AG09319 (cell line): ENCODE data around the gene PLCL1.

Experiments used
- DNase-seq: peaks from one replicate; pipeline ENCODE4 v3.0.0-alpha.2; 2010; ENCODE audit warnings: low read depth; ENCODE audit errors: extremely low read depth
- CTCF ChIP-seq: IDR thresholded peaks from 2 replicates; pipeline ENCODE4 v1.5.1; 2011; ENCODE audit warnings: low read depth, mild to moderate bottlenecking, inconsistent platforms, low read length, moderate library complexity

The PLCL1 gene

GRCh38 chr2:197784956-197785941, 19.1 kb upstream of the PLCL1 start, which contains the start of gene BOLL:
BOLL (minus strand) TSS chr2:197785319; CDS start chr2:197781850, 3,469 bp downstream.
- no peak for TF ChIP-seq CTCF
- no peak for DNase-seq

- DNase-seq = no peak
- TF ChIP-seq CTCF = peak; percentile 30
Measured at GRCh38 chr2:197786010-197786877, 18.1 kb upstream of the PLCL1 start.

- no peak for TF ChIP-seq CTCF
- no peak for DNase-seq
Measured at GRCh38 chr2:197793456-197793855, 10.9 kb upstream of the PLCL1 start.

- no peak for DNase-seq
- TF ChIP-seq CTCF = no peak
Measured at GRCh38 chr2:197795277-197795676, 9.1 kb upstream of the PLCL1 start.

- no peak for TF ChIP-seq CTCF
- DNase-seq = no peak
Measured at GRCh38 chr2:197798187-197798586, 6.2 kb upstream of the PLCL1 start.

- DNase-seq = no peak
- no peak for TF ChIP-seq CTCF
Measured at GRCh38 chr2:197799068-197799467, 5.3 kb upstream of the PLCL1 start.
